Fibroblast of peridontal ligament (primary cell): ENCODE results near the gene GFRAL.

Experiments
- DNase-seq: peaks from one replicate; pipeline ENCODE4 v3.0.0-alpha.2; 2010; ENCODE audit errors: extremely low read depth

The GFRAL gene

GRCh38 chr6:55433446-55434130 is 106.3 kb downstream of the GFRAL start:
- DNase-seq = peak; percentile 96

GRCh38 chr6:55437141-55437540 is 109.9 kb downstream of the GFRAL start:
- no peak for DNase-seq

- DNase-seq = peak; percentile 48
These were observed 110.9 kb downstream of the GFRAL start for GRCh38 chr6:55438203-55438602.

GRCh38 chr6:55443238-55444134 is 116.2 kb downstream of the GFRAL start:
- DNase-seq = peak; percentile 49

- peak; percentile 76 for DNase-seq
These were observed 118.5 kb downstream of the GFRAL start for GRCh38 chr6:55445648-55446204.

GRCh38 chr6:55447891-55448290 is 120.6 kb downstream of the GFRAL start:
- no peak for DNase-seq

- DNase-seq = peak; percentile 16
These were observed 121.2 kb downstream of the GFRAL start for GRCh38 chr6:55448451-55448850.

GRCh38 chr6:55449225-55449624 is 122.0 kb downstream of the GFRAL start:
- DNase-seq = no peak

GRCh38 chr6:55450005-55450404 is 122.7 kb downstream of the GFRAL start:
- peak; percentile 49 for DNase-seq
